ENCODE data around the gene ARPC4. TPM values are rescaled to one million over a fixed set of nuclear protein-coding genes. Genes with fewer than 3 reads are reported as not detected.

ARPC4 gene
- total and polyA plus RNA-seq, 7 experiments from 2014 or later = 128 to 273 (median 183) TPM

GRCh38 chr3:9834520-9835380, 41.9 kb downstream of the ARPC4 start:
- intact Hi-C loops (cut with micrococcal nuclease) = no loop called here
- Histone ChIP-seq H3K9me3 (ENCODE audit: control insufficient read depth in 2 of 3, low read length in 3 of 3) (no peaks in the 10 kb centered on the region), H3K4me3 (ENCODE audit: low read length) (no peak overlapping the region), H3K4me1 (ENCODE audit: control insufficient read depth in 2 of 2, insufficient read depth in 2 of 2, low read length in 2 of 2) (no peaks in the 10 kb centered on the region), H3K27ac (ENCODE audit: low read depth, low read length) (no peak overlapping the region), H3K27me3 (ENCODE audit: control insufficient read depth in 2 of 2, insufficient read depth in 2 of 2, low read length in 2 of 2) (no peaks in the 10 kb centered on the region), H3K36me3 (ENCODE audit: control insufficient read depth in 2 of 3, insufficient read depth in 3 of 3, low read length in 3 of 3) (peaks cover 0 to 59% (median 0%) of the 10 kb centered on the region in 3 experiments)
- H3K27me3 Mint-ChIP-seq = no peaks in the 10 kb centered on the region
- H3K4me3 Mint-ChIP-seq = no peak overlapping the region
- DNase-seq = no peak
- POLR2A ChIA-PET = interaction anchor here (1.0 kb wide), 1 partner anchor 27 kb away, joined by 3 read pairs; no protein-coding TSS in a partner anchor
- H3K4me1 Mint-ChIP-seq = peaks cover 0 to 13% (median 8%) of the 10 kb centered on the region in 7 donors
- H3K27ac Mint-ChIP-seq = peak overlapping the region in 1 of 9 donors; percentile 2
- ATAC-seq = no peak
- CTCF ChIA-PET = no interaction called here
- H3K9me3 Mint-ChIP-seq = peaks cover 0 to 1% (median 0%) of the 10 kb centered on the region in 11 donors
- peaks cover 0 to 22% (median 0%) of the 10 kb centered on the region in 5 donors for H3K36me3 Mint-ChIP-seq

GRCh38 chr3:9837701-9838582, 45.1 kb downstream of the ARPC4 start:
- CTCF ChIA-PET = interaction anchor here (1.2 kb wide), 1 partner anchor 11 kb away, joined by 7 read pairs; no protein-coding TSS in a partner anchor
- Mint-ChIP-seq H3K4me1 (peaks cover 10 to 20% (median 13%) of the 10 kb centered on the region in 7 donors), H3K27me3 (no peaks in the 10 kb centered on the region), H3K4me3 (no peak overlapping the region), H3K36me3 (peaks cover 0 to 38% (median 12%) of the 10 kb centered on the region in 5 donors), H3K9me3 (peaks cover 0 to 1% (median 0%) of the 10 kb centered on the region in 11 donors), H3K27ac (peak overlapping the region in 4 of 9 donors; percentile 6 to 57 (median 23))
- Histone ChIP-seq H3K27ac (ENCODE audit: low read depth, low read length) (no peak overlapping the region), H3K4me1 (ENCODE audit: control insufficient read depth in 2 of 2, insufficient read depth in 2 of 2, low read length in 2 of 2) (peaks cover 0 to 4% of the 10 kb centered on the region in 2 donors), H3K27me3 (ENCODE audit: control insufficient read depth in 2 of 2, insufficient read depth in 2 of 2, low read length in 2 of 2) (no peaks in the 10 kb centered on the region), H3K36me3 (ENCODE audit: control insufficient read depth in 2 of 3, insufficient read depth in 3 of 3, low read length in 3 of 3) (peaks cover 0 to 71% (median 4%) of the 10 kb centered on the region in 3 experiments), H3K4me3 (ENCODE audit: low read length) (no peak overlapping the region), H3K9me3 (ENCODE audit: control insufficient read depth in 2 of 3, low read length in 3 of 3) (no peaks in the 10 kb centered on the region)
- POLR2A ChIA-PET = interaction anchor here (0.8 kb wide), 1 partner anchor 96 kb away, joined by 3 read pairs; no protein-coding TSS in a partner anchor
- ATAC-seq (peak; percentile 42), DNase-seq (no peak)
- intact Hi-C loops (cut with micrococcal nuclease) = no loop called here

- no peaks in the 10 kb centered on the region for H3K9me3 ChIP-seq (ENCODE audit: control insufficient read depth in 2 of 3, low read length in 3 of 3)
- Mint-ChIP-seq H3K4me1 (peaks cover 12 to 29% (median 17%) of the 10 kb centered on the region in 7 donors), H3K9me3 (peaks cover 0 to 1% (median 0%) of the 10 kb centered on the region in 11 donors), H3K36me3 (peaks cover 4 to 38% (median 12%) of the 10 kb centered on the region in 5 donors), H3K27ac (peak overlapping the region in 3 of 9 donors; percentile 21 to 39 (median 32)), H3K27me3 (no peaks in the 10 kb centered on the region), H3K4me3 (no peak overlapping the region)
- no peaks in the 10 kb centered on the region for H3K27me3 ChIP-seq (ENCODE audit: control insufficient read depth in 2 of 2, insufficient read depth in 2 of 2, low read length in 2 of 2)
- ChIA-PET POLR2A (interaction anchor here (0.6 to 1.7 kb wide), 3 partner anchors 31 to 421 kb away, joined by 3 to 7 read pairs (median 5); no protein-coding TSS in a partner anchor), CTCF (interaction anchor here (0.7 to 1.2 kb wide), 2 partner anchors 10 to 53 kb away, joined by 5 to 7 read pairs; no protein-coding TSS in a partner anchor)
- intact Hi-C loops (cut with micrococcal nuclease) = no loop called here
- no peak overlapping the region for H3K27ac ChIP-seq (ENCODE audit: low read depth, low read length)
- DNase-seq (no peak), ATAC-seq (no peak)
- H3K4me1 ChIP-seq (ENCODE audit: control insufficient read depth in 2 of 2, insufficient read depth in 2 of 2, low read length in 2 of 2) = peaks cover 0 to 4% of the 10 kb centered on the region in 2 donors
- H3K36me3 ChIP-seq (ENCODE audit: control insufficient read depth in 2 of 3, insufficient read depth in 3 of 3, low read length in 3 of 3) = peaks cover 0 to 70% (median 4%) of the 10 kb centered on the region in 3 experiments
- H3K4me3 ChIP-seq (ENCODE audit: low read length) = no peak overlapping the region
Observed at GRCh38 chr3:9838856-9839255, 46.0 kb downstream of the ARPC4 start.

- Mint-ChIP-seq H3K27ac (peak overlapping the region in 2 of 9 donors; percentile 70 to 73), H3K4me1 (peaks cover 13 to 36% (median 23%) of the 10 kb centered on the region in 7 donors), H3K27me3 (no peaks in the 10 kb centered on the region), H3K4me3 (peak overlapping the region in 2 of 10 donors; percentile 25 to 45), H3K9me3 (peaks cover 0 to 1% (median 0%) of the 10 kb centered on the region in 11 donors), H3K36me3 (peaks cover 4 to 31% (median 12%) of the 10 kb centered on the region in 5 donors)
- Histone ChIP-seq H3K36me3 (ENCODE audit: control insufficient read depth in 2 of 3, insufficient read depth in 3 of 3, low read length in 3 of 3) (peaks cover 0 to 50% (median 4%) of the 10 kb centered on the region in 3 experiments), H3K4me1 (ENCODE audit: control insufficient read depth in 2 of 2, insufficient read depth in 2 of 2, low read length in 2 of 2) (peaks cover 4 to 5% of the 10 kb centered on the region in 2 donors), H3K9me3 (ENCODE audit: control insufficient read depth in 2 of 3, low read length in 3 of 3) (no peaks in the 10 kb centered on the region), H3K4me3 (ENCODE audit: low read length) (no peak overlapping the region), H3K27ac (ENCODE audit: low read depth, low read length) (no peak overlapping the region), H3K27me3 (ENCODE audit: control insufficient read depth in 2 of 2, insufficient read depth in 2 of 2, low read length in 2 of 2) (no peaks in the 10 kb centered on the region)
- ChIA-PET POLR2A (no interaction called here), CTCF (interaction anchor here (1.2 kb wide), 1 partner anchor 9 kb away, joined by 4 read pairs; no protein-coding TSS in a partner anchor)
- ATAC-seq = no peak
- intact Hi-C loops (cut with micrococcal nuclease) = loop anchor here (5.0 to 10.0 kb wide), 3 partner anchors 34 to 894 kb away; partner anchors contain the start of gene BRK1 (in 1 of the 2)
- DNase-seq = no peak
Observed at GRCh38 chr3:9841015-9841414, 48.1 kb downstream of the ARPC4 start.

GRCh38 chr3:9843715-9844438, 51.0 kb downstream of the ARPC4 start, which contains the start of gene RPUSD3:
Gene RPUSD3, minus strand, starts transcription at chr3:9844008. Its CDS starts 18 bp downstream, at chr3:9843990.
- peak within 1 kb of the TSS; percentile 68 to 94 (median 91) for H3K27ac Mint-ChIP-seq
- H3K4me3 ChIP-seq (ENCODE audit: low read length) = peak within 1 kb of the TSS; percentile 83

More at GRCh38 chr3:9843715-9844438, 51.0 kb downstream of the ARPC4 start, which contains the start of gene RPUSD3:
- peaks cover 0 to 36% (median 4%) of the 10 kb centered on the region in 3 experiments for H3K36me3 ChIP-seq (ENCODE audit: control insufficient read depth in 2 of 3, insufficient read depth in 3 of 3, low read length in 3 of 3)
- CTCF ChIA-PET = interaction anchor here (0.7 to 1.1 kb wide), 3 partner anchors 12 to 103 kb away, joined by 3 to 5 read pairs (median 4); no protein-coding TSS in a partner anchor
- H3K4me1 ChIP-seq (ENCODE audit: control insufficient read depth in 2 of 2, insufficient read depth in 2 of 2, low read length in 2 of 2) = peaks cover 4 to 5% of the 10 kb centered on the region in 2 donors
- peaks cover 12 to 40% (median 23%) of the 10 kb centered on the region in 7 donors for H3K4me1 Mint-ChIP-seq
- no peaks in the 10 kb centered on the region for H3K9me3 ChIP-seq (ENCODE audit: control insufficient read depth in 2 of 3, low read length in 3 of 3)
- peak; percentile 90 to 99 (median 94) for DNase-seq
- peak within 1 kb of the TSS; percentile 82 for H3K27ac ChIP-seq (ENCODE audit: low read depth, low read length)
- H3K27me3 Mint-ChIP-seq = no peaks in the 10 kb centered on the region
- POLR2A ChIA-PET = interaction anchor here (0.6 to 1.6 kb wide), 10 partner anchors 35 to 348 kb away, joined by 3 to 6 read pairs (median 4); partner anchors contain the start of genes ARPC4, BRK1, BRPF1 and CRELD1
- H3K36me3 Mint-ChIP-seq = peaks cover 4 to 21% (median 12%) of the 10 kb centered on the region in 5 donors
- peaks cover 0 to 1% (median 0%) of the 10 kb centered on the region in 11 donors for H3K9me3 Mint-ChIP-seq
- peak within 1 kb of the TSS; percentile 93 to 100 (median 97) for H3K4me3 Mint-ChIP-seq
- peak; percentile 100 for ATAC-seq
- intact Hi-C loops (cut with micrococcal nuclease) = loop anchor here (1.0 to 10.0 kb wide), 20 partner anchors 35 to 891 kb away; partner anchors contain the start of genes CRELD1 (in 2 of the 2), JAGN1 (in 2 of the 2), MTMR14 (in 2 of the 2) and SEC13 (in 2 of the 2)
- no peaks in the 10 kb centered on the region for H3K27me3 ChIP-seq (ENCODE audit: control insufficient read depth in 2 of 2, insufficient read depth in 2 of 2, low read length in 2 of 2)
